Prostate gland (tissue), 2 donors: ENCODE results near the gene TACR3. TPM values are rescaled to one million over a fixed set of nuclear protein-coding genes. Genes with fewer than 3 reads are reported as not detected.

Experiments used
- DNase-seq: peaks from one replicate; pipeline ENCODE4 v3.0.0-alpha.2; 2019; ENCODE audit warnings: low spot score
- H3K27ac ChIP-seq, 2 donors: fragments of 200-600 bp; sonication (generic); 2 replicates each; pipeline ENCODE4 v1.5.1; 2017 to 2019
- H3K27me3 ChIP-seq: fragments of 200-600 bp; sonication (generic); replicated peaks from 2 replicates; pipeline ENCODE4 v1.5.1; 2019; ENCODE audit not compliant: insufficient read depth
- H3K36me3 ChIP-seq, 2 donors: fragments of 200-600 bp; sonication (generic); 1 replicate in 1 of 2; 2 replicates in 1 of 2; pipeline versions ENCODE4 v1.5.1 to v1.8.1; 2017 to 2019
- H3K4me1 ChIP-seq: fragments of 200-600 bp; sonication (generic); replicated peaks from 2 replicates; pipeline ENCODE4 v1.5.1; 2019
- H3K4me3 ChIP-seq, 2 donors: fragments of 200-600 bp; sonication (generic); 2 replicates each; pipeline ENCODE4 v1.5.1; 2017 to 2019
- H3K9me3 ChIP-seq: fragments of 200-600 bp; sonication (generic); 2 replicates; pipeline ENCODE4 v1.5.1; 2017
- CTCF ChIP-seq, 4 experiments: fragments of 200-600 bp in 2 of 4; fragments of 450-650 bp in 2 of 4; sonication (generic) in 2 of 4; IDR thresholded peaks; 1 replicate in 3 of 4; 2 replicates in 1 of 4; pipeline ENCODE4 v1.5.1; 2016 to 2019; ENCODE audit warnings: antibody characterized with exemption in 4 of 4, mild to moderate bottlenecking in 2 of 4, moderate library complexity in 2 of 4
- POLR2A ChIP-seq: fragments of 450-650 bp; IDR thresholded peaks from one replicate; pipeline ENCODE4 v1.6.1; 2016; ENCODE audit warnings: antibody characterized with exemption, mild to moderate bottlenecking
- POLR2AphosphoS5 ChIP-seq: sonication (generic); formaldehyde crosslinking; IDR thresholded peaks from one replicate; pipeline ENCODE4 v1.6.1; 2017; ENCODE audit warnings: antibody characterized with exemption
- WGBS: methylation state at CpG from one replicate; pipeline ENCODE4 v1.1.5; 2018; 5-methylcytosine and 5-hydroxymethylcytosine counted together
- intact Hi-C: fragments of 100-400 bp; cut with DNase I; formaldehyde crosslinking; loops from one replicate; pipeline ENCODE4 v1.14.2; 2022
- total RNA-seq, 2 donors: library from RNA; depleted of rRNA; stranded (reverse); fragments of >200 nt; gene quantifications; one replicate each; pipeline ENCODE4 v1.1.0, GENCODE V29; 2016

TACR3 gene, protein sequence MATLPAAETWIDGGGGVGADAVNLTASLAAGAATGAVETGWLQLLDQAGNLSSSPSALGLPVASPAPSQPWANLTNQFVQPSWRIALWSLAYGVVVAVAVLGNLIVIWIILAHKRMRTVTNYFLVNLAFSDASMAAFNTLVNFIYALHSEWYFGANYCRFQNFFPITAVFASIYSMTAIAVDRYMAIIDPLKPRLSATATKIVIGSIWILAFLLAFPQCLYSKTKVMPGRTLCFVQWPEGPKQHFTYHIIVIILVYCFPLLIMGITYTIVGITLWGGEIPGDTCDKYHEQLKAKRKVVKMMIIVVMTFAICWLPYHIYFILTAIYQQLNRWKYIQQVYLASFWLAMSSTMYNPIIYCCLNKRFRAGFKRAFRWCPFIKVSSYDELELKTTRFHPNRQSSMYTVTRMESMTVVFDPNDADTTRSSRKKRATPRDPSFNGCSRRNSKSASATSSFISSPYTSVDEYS
- not detected for total RNA-seq

DNA sequence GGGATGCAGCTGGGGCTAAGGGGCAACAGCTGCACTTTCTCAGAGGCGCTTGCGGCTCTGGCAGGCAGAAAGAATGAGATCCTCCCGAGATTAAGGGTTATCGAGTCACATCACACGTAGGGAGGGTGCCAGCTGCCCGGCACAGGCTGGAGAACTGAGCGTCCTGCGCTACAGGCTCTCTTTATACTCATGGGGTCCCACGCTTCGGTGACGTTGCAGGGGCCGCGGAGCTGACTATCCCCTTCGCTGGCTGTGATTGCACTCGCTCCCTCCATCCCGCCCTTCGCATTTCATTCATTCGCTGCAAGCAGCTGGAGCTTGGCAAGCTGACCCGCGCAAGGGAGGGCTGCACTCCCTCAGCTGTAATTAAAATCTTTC, at the start of gene TACR3:
TSS of gene TACR3 (minus strand) at position 156 of the 378 bp plus-strand sequence. CDS start 310 bp downstream, outside the sequence.
- DNase-seq, result no peak
- H3K27ac ChIP-seq, result no peak within 1 kb of the TSS
- no peaks in the 10 kb centered on the region for H3K4me1 ChIP-seq
- no peak within 1 kb of the TSS for H3K4me3 ChIP-seq
- TF ChIP-seq CTCF (IDR thresholded peaks at IDR 0.05) (no peak), POLR2AphosphoS5 (no peak), POLR2A (no peak)
- 2% methylated on average over 20 of the region's 20 CpGs for WGBS
- no peaks in the 10 kb centered on the region for H3K36me3 ChIP-seq
- H3K9me3 ChIP-seq, result no peaks in the 10 kb centered on the region
- no peaks in the 10 kb centered on the region for H3K27me3 ChIP-seq
- intact Hi-C loops, result no loop called here

DNA sequence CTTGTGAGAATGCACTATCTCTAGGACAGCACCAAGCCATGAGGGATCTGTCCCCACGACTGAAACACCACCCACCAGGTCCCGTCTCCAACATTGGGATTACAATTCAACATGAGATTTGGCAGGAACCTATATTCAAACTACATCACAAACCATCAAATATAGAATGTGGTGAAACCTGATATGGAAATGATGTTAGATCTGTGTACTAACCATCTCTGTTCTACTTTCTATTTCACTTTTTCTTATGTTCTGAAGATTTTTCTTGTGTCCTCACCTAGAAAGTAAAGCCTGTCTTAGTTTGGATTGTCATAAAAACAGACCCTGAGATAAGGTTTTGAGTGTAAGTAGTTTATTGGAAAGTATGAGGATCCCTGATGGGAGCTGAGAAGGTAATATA, 37.8 kb upstream of the TACR3 start:
- intact Hi-C loops, result no loop called here
- no peak overlapping the region for H3K4me3 ChIP-seq
- no peaks in the 10 kb centered on the region for H3K36me3 ChIP-seq
- WGBS, result 94% methylated on average over 2 of the region's 2 CpGs
- no peaks in the 10 kb centered on the region for H3K9me3 ChIP-seq
- no peak for TF ChIP-seq POLR2AphosphoS5
- no peak for TF ChIP-seq CTCF (IDR thresholded peaks at IDR 0.05)
- TF ChIP-seq POLR2A, result no peak
- no peak for DNase-seq
- no peaks in the 10 kb centered on the region for H3K4me1 ChIP-seq
- no peaks in the 10 kb centered on the region for H3K27me3 ChIP-seq
- H3K27ac ChIP-seq, result no peak overlapping the region

DNA sequence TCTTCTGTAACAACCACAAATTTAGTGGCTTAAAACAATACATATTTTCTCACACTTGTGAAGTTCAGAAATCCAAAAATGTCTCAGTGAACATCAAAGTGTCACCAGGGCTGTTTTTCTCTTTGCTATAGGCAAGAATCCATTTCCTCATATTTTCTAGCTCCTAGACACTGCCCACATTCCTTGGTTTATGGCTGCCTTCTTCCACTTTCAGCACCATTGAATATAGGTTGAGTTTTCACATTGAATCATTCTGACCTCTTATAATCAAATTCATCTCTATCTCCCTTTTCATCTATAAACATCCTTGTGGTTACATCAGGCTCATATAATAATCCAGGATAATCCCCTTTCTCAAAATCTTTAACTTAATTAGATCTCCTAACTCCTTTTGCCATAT, 37.0 kb upstream of the TACR3 start:
- no peak for DNase-seq
- Histone ChIP-seq H3K9me3 (no peaks in the 10 kb centered on the region), H3K36me3 (no peaks in the 10 kb centered on the region), H3K4me3 (no peak overlapping the region), H3K4me1 (no peaks in the 10 kb centered on the region), H3K27me3 (no peaks in the 10 kb centered on the region), H3K27ac (no peak overlapping the region)
- intact Hi-C loops, result no loop called here
- TF ChIP-seq POLR2AphosphoS5, result no peak
- TF ChIP-seq POLR2A, result no peak
- no peak for TF ChIP-seq CTCF (IDR thresholded peaks at IDR 0.05)

DNA sequence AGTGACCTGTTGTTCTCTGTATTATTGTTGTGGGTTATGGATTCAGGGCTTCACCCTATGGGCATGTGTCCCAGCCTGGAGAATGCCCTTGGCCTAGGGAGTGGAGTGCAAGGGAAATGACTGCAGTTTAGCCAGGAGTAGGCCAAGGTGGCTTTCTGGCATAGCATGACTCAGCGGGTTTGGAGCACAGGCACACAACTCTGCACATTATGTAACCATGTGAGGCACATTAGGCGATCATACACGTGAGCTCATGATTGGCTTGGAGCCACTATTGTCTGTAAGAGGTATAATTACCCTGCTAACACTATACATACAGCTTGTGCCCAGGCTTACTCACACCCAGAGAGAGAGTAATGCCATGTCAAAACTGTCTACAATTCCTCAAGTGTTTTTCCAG, 35.1 kb upstream of the TACR3 start:
- H3K4me1 ChIP-seq, result no peaks in the 10 kb centered on the region
- no peak overlapping the region for H3K4me3 ChIP-seq
- WGBS, result 67% methylated on average over 3 of the region's 3 CpGs
- no peak overlapping the region for H3K27ac ChIP-seq
- DNase-seq, result no peak
- TF ChIP-seq CTCF (IDR thresholded peaks at IDR 0.05) (no peak), POLR2AphosphoS5 (no peak), POLR2A (no peak)
- H3K27me3 ChIP-seq, result no peaks in the 10 kb centered on the region
- H3K9me3 ChIP-seq, result no peaks in the 10 kb centered on the region
- H3K36me3 ChIP-seq, result no peaks in the 10 kb centered on the region
- intact Hi-C loops, result no loop called here
